Ascending aorta (tissue), 2 donors: ENCODE measurements around the gene TMEM130. TPM values are rescaled to one million over a fixed set of nuclear protein-coding genes. Genes with fewer than 3 reads are reported as not detected.

Experiments
- DNase-seq, 2 donors: peaks; one replicate each; pipeline ENCODE4 v3.0.0-alpha.2; 2019; ENCODE audit warnings: low spot score in 2 of 2
- H3K27ac ChIP-seq, 2 donors: fragments of 200-600 bp; sonication (generic); one replicate each; pipeline ENCODE4 v1.5.1; 2016 to 2017; ENCODE audit warnings: mild to moderate bottlenecking in 1 of 2
- H3K27me3 ChIP-seq: fragments of 200-600 bp; sonication (generic); one replicate; pipeline ENCODE4 v1.5.1; 2017
- H3K36me3 ChIP-seq, 2 donors: fragments of 200-600 bp; sonication (generic); one replicate each; pipeline ENCODE4 v1.5.1; 2016
- H3K4me1 ChIP-seq, 2 donors: fragments of 200-600 bp; sonication (generic); one replicate each; pipeline ENCODE4 v1.5.1; 2016 to 2017; ENCODE audit warnings: mild to moderate bottlenecking in 1 of 2
- H3K4me3 ChIP-seq, 2 donors: fragments of 200-600 bp; sonication (generic); one replicate each; pipeline ENCODE4 v1.5.1; 2016 to 2017; ENCODE audit warnings: mild to moderate bottlenecking in 1 of 2
- H3K9me3 ChIP-seq, 2 donors: fragments of 200-600 bp; sonication (generic); one replicate each; pipeline ENCODE4 v1.5.1; 2016
- intact Hi-C: fragments of 100-400 bp; cut with DNase I; formaldehyde crosslinking; loops from one replicate; pipeline ENCODE4 v1.15.1; 2023
- total RNA-seq: library from RNA; depleted of rRNA; stranded (reverse); fragments of >200 nt; gene quantifications from one replicate; pipeline ENCODE4 v1.1.0, GENCODE V29; 2016
- TF ChIP-seq, protein P1 (sequence below), 3 experiments: fragments of 200-600 bp in 2 of 3; fragments of 450-650 bp in 1 of 3; sonication (generic) in 2 of 3; IDR thresholded peaks; one replicate each; pipeline ENCODE4 v1.5.1; 2016 to 2019; ENCODE audit warnings: antibody characterized with exemption in 3 of 3, mild to moderate bottlenecking in 1 of 3, moderate library complexity in 1 of 3

The TMEM130 gene
- total RNA-seq, 1 donor from 2014 or later = 33.6 TPM

DNA sequence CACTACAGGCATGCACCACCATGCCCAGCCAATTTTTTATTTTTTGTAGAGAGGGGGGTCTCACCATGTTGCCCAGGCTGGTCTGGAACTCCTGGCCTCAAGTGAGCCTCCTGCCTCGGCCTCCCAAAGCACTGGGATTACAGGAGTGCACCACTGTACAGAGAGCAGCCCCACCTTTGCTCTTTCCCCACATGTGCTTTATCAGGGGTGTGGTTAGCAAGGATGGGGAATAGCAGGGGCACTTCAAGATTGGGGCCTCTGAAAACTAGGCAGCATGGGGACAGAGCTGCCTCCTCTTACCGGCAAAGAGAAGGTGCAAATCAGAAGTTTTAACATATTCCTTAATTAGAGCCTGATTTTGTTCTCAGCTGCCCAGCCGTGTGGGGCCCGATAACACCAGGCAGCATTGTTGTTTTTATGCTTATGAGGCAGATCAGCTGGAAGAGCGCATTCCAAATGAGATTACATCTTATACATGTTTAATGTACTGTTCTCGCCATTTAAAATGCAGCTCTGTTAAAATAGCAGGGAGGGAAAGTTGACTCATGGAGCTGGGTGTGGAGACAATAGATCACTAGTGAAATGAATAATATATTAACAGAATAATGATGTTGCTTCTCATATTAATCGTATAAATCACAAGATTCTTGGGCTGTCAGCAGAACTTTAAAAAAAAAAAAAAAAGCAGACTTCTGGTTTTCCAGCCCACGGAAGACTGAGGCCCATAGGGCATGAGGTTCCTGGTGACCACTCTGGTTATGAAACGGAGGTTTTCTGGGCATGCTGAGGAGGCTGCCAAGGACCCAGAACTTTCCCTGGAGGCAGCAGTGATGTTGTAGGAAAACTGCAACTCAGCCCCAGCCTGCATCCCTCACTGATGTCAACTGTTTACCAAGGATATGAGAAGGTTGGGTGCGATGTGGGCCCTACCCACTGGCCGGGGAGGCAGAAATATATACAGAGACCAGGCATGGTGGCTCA lies 62.5 kb downstream of the TMEM130 start:
- intact Hi-C loops = no loop called here
- TF ChIP-seq, protein P1, sequence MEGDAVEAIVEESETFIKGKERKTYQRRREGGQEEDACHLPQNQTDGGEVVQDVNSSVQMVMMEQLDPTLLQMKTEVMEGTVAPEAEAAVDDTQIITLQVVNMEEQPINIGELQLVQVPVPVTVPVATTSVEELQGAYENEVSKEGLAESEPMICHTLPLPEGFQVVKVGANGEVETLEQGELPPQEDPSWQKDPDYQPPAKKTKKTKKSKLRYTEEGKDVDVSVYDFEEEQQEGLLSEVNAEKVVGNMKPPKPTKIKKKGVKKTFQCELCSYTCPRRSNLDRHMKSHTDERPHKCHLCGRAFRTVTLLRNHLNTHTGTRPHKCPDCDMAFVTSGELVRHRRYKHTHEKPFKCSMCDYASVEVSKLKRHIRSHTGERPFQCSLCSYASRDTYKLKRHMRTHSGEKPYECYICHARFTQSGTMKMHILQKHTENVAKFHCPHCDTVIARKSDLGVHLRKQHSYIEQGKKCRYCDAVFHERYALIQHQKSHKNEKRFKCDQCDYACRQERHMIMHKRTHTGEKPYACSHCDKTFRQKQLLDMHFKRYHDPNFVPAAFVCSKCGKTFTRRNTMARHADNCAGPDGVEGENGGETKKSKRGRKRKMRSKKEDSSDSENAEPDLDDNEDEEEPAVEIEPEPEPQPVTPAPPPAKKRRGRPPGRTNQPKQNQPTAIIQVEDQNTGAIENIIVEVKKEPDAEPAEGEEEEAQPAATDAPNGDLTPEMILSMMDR (IDR thresholded peaks at IDR 0.05) = no peak
- no peak for DNase-seq
- Histone ChIP-seq H3K4me3 (no peak overlapping the region), H3K27me3 (no peaks in the 10 kb centered on the region), H3K36me3 (no peaks in the 10 kb centered on the region), H3K4me1 (peaks cover 5 to 14% of the 10 kb centered on the region in 2 donors), H3K27ac (no peak overlapping the region), H3K9me3 (no peaks in the 10 kb centered on the region)

DNA sequence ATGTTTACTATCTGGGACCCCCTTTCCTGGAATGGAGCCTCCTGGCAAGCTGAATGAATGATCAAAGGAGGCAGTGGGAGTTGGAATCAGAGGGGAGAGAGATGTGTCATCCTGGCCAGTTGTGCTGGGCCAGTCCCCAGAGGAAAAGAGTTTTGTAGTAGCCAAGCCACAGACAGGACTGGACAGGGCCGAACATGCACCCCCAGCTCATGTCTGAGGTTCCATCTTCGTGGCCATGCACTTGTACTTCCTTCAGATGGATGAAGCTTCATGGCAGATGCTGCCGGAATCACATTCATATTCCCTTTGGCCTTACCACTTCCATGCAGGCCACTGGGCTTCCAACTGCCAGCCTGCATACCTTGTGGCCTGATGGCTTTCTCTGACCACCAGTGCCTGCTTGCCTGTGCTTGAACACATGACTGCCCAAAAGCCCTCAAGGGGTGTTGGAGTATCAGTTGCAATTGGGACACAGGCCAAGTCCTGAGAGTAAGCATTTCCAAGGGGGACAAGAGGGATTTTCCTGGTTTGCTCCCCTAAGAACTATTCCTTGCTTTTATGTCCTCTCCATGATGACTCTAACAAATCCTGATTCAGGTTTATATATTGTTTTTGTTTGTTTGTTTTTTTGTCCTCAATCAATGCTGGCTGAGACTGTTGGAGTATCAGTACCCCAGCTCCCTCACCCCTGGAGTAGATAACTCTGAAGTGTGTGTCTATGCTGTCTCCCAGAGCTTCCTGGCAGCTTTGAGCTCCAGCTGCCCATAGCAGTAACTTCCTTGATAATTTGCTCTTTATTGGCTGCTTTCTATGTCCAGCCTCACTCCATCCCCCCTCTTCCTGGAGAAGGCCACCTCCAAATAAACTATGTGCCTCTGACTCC lies 63.6 kb downstream of the TMEM130 start:
- H3K27me3 ChIP-seq = no peaks in the 10 kb centered on the region
- H3K27ac ChIP-seq = no peak overlapping the region
- intact Hi-C loops = no loop called here
- DNase-seq = no peak
- H3K36me3 ChIP-seq = no peaks in the 10 kb centered on the region
- TF ChIP-seq, protein P1 (IDR thresholded peaks at IDR 0.05) = no peak
- no peak overlapping the region for H3K4me3 ChIP-seq
- H3K9me3 ChIP-seq = peaks cover 1 to 5% of the 10 kb centered on the region in 2 donors
- peaks cover 5 to 15% of the 10 kb centered on the region in 2 donors for H3K4me1 ChIP-seq

DNA sequence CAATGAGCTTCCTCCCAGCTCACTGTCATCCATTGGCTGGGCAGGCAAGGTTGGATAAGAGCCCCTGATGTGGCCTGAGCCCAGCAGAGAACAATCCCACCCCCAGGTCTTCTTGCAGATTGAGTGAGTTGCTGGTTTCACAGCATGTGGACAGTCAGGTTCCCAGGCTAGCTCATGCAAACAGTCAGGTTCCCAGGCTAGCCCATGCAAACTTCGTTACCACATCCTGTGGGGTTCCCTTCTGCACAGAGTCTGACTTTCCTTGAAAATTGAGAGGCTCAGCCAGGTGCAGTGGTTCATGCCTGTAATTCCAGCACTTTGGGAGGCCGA lies 67.1 kb downstream of the TMEM130 start:
- TF ChIP-seq, protein P1 (IDR thresholded peaks at IDR 0.05) = no peak
- H3K9me3 ChIP-seq = peaks cover 6 to 13% of the 10 kb centered on the region in 2 donors
- no peak overlapping the region for H3K4me3 ChIP-seq
- intact Hi-C loops = loop anchor here (1.0 kb wide), 2 partner anchors 17 to 42 kb away; no protein-coding TSS in a partner anchor
- no peaks in the 10 kb centered on the region for H3K27me3 ChIP-seq
- H3K4me1 ChIP-seq = peaks cover 2 to 4% of the 10 kb centered on the region in 2 donors
- H3K36me3 ChIP-seq = no peaks in the 10 kb centered on the region
- peak overlapping the region in 1 of 2 donors; percentile 49 for H3K27ac ChIP-seq
- DNase-seq = no peak

DNA sequence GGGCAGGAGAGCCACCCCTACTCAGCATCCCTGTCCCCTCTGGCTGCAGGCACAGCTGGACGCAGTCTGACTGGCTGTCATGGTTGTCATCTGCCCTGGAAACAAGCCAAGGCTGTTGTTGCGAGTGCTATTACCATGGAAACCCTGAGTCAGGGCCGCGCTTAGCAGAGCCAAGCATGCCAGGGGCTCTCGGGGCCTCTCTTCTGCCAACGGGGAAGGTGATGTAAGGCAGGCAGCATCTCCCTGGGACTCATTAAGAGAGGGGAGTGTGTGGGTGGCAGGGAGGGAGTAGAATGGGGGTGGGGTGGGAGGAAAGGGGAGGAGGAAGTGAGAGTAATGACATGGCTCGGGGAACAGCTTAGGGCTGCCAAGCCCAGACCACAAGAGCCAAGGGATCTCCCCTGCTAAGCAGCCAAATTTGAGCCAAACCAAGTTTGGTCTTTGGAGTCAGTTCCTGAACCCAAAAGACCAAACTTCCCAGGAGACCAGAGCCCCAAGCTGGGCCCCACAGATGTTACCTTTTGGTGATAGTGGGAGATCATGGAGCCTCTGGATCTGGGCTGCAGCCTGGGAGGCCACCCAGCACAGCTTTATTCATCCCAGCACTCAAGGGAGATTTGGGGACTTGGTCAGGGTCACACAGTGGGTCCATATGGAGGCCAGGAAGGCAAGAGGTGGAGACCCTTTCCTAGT lies 67.6 kb downstream of the TMEM130 start:
- Histone ChIP-seq H3K4me3 (no peak overlapping the region), H3K4me1 (peaks cover 7% of the 10 kb centered on the region in 2 donors), H3K27ac (peak overlapping the region; percentile 49 to 59), H3K36me3 (no peaks in the 10 kb centered on the region), H3K27me3 (no peaks in the 10 kb centered on the region), H3K9me3 (peaks cover 6 to 13% of the 10 kb centered on the region in 2 donors)
- TF ChIP-seq, protein P1 (IDR thresholded peaks at IDR 0.05) = no peak
- intact Hi-C loops = loop anchor here (1.0 kb wide), 2 partner anchors 17 to 42 kb away; no protein-coding TSS in a partner anchor
- peak; percentile 79 to 95 for DNase-seq

DNA sequence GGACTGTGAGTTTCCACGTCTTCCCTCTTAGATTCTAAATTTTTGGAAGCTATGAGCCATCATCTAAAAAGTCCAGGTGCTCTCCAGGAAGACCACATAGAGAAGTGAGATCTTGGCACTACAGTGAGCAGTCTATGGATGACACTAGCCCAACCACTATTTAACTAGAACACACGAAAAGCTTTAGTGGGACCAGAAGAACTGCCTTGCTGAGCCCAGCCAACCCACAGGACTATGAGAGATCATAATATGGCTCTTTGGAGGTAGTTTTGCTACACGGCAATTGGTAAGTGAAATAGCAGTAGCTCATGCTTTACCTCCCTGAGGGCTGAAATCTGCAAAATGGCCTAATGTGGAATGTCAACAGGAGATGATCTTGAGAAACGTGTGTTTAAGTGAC lies 68.8 kb downstream of the TMEM130 start:
- peak overlapping the region; percentile 49 to 59 for H3K27ac ChIP-seq
- intact Hi-C loops = no loop called here
- TF ChIP-seq, protein P1 (IDR thresholded peaks at IDR 0.05) = no peak
- peaks cover 6 to 13% of the 10 kb centered on the region in 2 donors for H3K9me3 ChIP-seq
- no peaks in the 10 kb centered on the region for H3K27me3 ChIP-seq
- DNase-seq = no peak
- peaks cover 12 to 15% of the 10 kb centered on the region in 2 donors for H3K4me1 ChIP-seq
- H3K4me3 ChIP-seq = no peak overlapping the region
- no peaks in the 10 kb centered on the region for H3K36me3 ChIP-seq
